K562 (cell line): ENCODE measurements around the gene RFX6.

ENCODE experiments used
- CTCF ChIP-seq, 3 experiments: IDR thresholded peaks in 2 of 3; conservative IDR thresholded peaks in 1 of 3; 2 replicates each; pipeline ENCODE4 v1.5.1; 2011 to 2012; ENCODE audit warnings: low read length in 3 of 3, mild to moderate bottlenecking in 3 of 3, control low read depth in 2 of 3, improper control_type of control experiment in 1 of 3, inconsistent platforms in 1 of 3, low read depth in 1 of 3, mixed read lengths in 1 of 3, moderate library complexity in 1 of 3; ENCODE audit not compliant: insufficient read depth in 2 of 3
- CXXC5 ChIP-seq: fragments of 250-450 bp; sonication (Bioruptor Pico); IDR thresholded peaks from 2 replicates; pipeline ENCODE4 v1.8.0; 2022; ENCODE audit warnings: inconsistent platforms, mild to moderate bottlenecking, moderate library complexity
- FOXJ3 ChIP-seq: sonication (generic); formaldehyde crosslinking; IDR thresholded peaks from 2 replicates; pipeline ENCODE4 v1.4.0; 2020; ENCODE audit warnings: mild to moderate bottlenecking, missing genetic modification reagents
- THRA ChIP-seq: fragments of 450-650 bp; IDR thresholded peaks from 2 replicates; pipeline ENCODE4 v1.6.1; 2017; ENCODE audit warnings: mild to moderate bottlenecking, moderate library complexity
- ZBED1 ChIP-seq: IDR thresholded peaks from 2 replicates; pipeline ENCODE4 v1.6.1; 2014

GRCh38 chr6:116925088-116925794 is 48.2 kb downstream of the RFX6 start:
- TF ChIP-seq FOXJ3 (CRISPR knock-in tag) (no peak), THRA (no peak), ZBED1 (no peak), CTCF (IDR thresholded peaks at IDR 0.05 in 2 of 3, conservative IDR thresholded peaks at IDR 0.05 in 1 of 3; ENCODE audit: insufficient read depth in 2 of 3, low read depth in 1 of 3, low read length in 3 of 3) (no peak), CXXC5 (CRISPR knock-in tag) (no peak)
